Fibroblast of lung (primary cell): ENCODE measurements around the gene STK11IP. TPM values are rescaled to one million over a fixed set of nuclear protein-coding genes. Genes with fewer than 3 reads are reported as not detected.

Source experiments
- DNase-seq, 2 donors: peaks; one replicate each; pipeline versions ENCODE4 v3.0.0 to v3.0.0-alpha.2; 2010; ENCODE audit warnings: low read depth in 2 of 2
- H2AFZ ChIP-seq: 2 replicates; pipeline ENCODE4 v1.5.1; 2012; ENCODE audit warnings: low read length, control low read depth, inconsistent platforms
- H3K27ac ChIP-seq: 2 replicates; pipeline ENCODE4 v1.5.1; 2011; ENCODE audit warnings: low read length, control low read depth; ENCODE audit not compliant: insufficient read depth
- H3K27me3 ChIP-seq: 2 replicates; pipeline ENCODE4 v1.5.1; 2011; ENCODE audit warnings: mild to moderate bottlenecking, low read length; ENCODE audit not compliant: control insufficient read depth, insufficient read depth
- H3K36me3 ChIP-seq: 2 replicates; pipeline ENCODE4 v1.5.1; 2011; ENCODE audit warnings: low read length; ENCODE audit not compliant: control insufficient read depth, insufficient read depth
- H3K4me1 ChIP-seq: 2 replicates; pipeline ENCODE4 v1.5.1; 2011; ENCODE audit warnings: low read length; ENCODE audit not compliant: control insufficient read depth, insufficient read depth; ENCODE audit errors: extremely low read depth
- H3K4me2 ChIP-seq: 2 replicates; pipeline ENCODE4 v1.5.1; 2011; ENCODE audit warnings: low read length, control low read depth; ENCODE audit not compliant: insufficient read depth; ENCODE audit errors: extremely low read depth
- H3K4me3 ChIP-seq, 4 experiments: fragments of 200-600 bp in 1 of 4; sonication (generic) in 1 of 4; replicated peaks in 1 of 4; 2 replicates each; pipeline ENCODE4 v1.5.1; 2011 to 2016; ENCODE audit warnings: low read length in 4 of 4, low read depth in 3 of 4, mild to moderate bottlenecking in 3 of 4, control low read depth in 2 of 4, inconsistent platforms in 1 of 4, mixed read lengths in 1 of 4; ENCODE audit not compliant: insufficient read depth in 1 of 4; ENCODE audit errors: control extremely low read depth in 1 of 4
- H3K79me2 ChIP-seq: 2 replicates; pipeline ENCODE4 v1.5.1; 2012; ENCODE audit warnings: mild to moderate bottlenecking, low read length, inconsistent platforms; ENCODE audit not compliant: control insufficient read depth, insufficient read depth
- H3K9ac ChIP-seq: 2 replicates; pipeline ENCODE4 v1.5.1; 2011; ENCODE audit warnings: mild to moderate bottlenecking, low read length, control low read depth; ENCODE audit not compliant: insufficient read depth
- H3K9me3 ChIP-seq: 2 replicates; pipeline ENCODE4 v1.5.1; 2012; ENCODE audit warnings: low read depth, low read length; ENCODE audit not compliant: control insufficient read depth, insufficient read depth
- H4K20me1 ChIP-seq: 2 replicates; pipeline ENCODE4 v1.5.1; 2011; ENCODE audit warnings: low read length; ENCODE audit not compliant: control insufficient read depth, insufficient read depth; ENCODE audit errors: extremely low read depth
- CTCF ChIP-seq, 2 donors: IDR thresholded peaks in 1 of 2; conservative IDR thresholded peaks in 1 of 2; 1 replicate in 1 of 2; 2 replicates in 1 of 2; pipeline ENCODE4 v1.5.1; 2011 to 2012; ENCODE audit warnings: low read length in 2 of 2, control low read depth in 1 of 2, inconsistent platforms in 1 of 2, low read depth in 1 of 2, mild to moderate bottlenecking in 1 of 2
- EZH2 ChIP-seq: IDR thresholded peaks from 2 replicates; pipeline ENCODE4 v1.5.1; 2012; ENCODE audit warnings: low read length, control low read depth, mild to moderate bottlenecking; ENCODE audit errors: missing control alignments
- polyA plus RNA-seq, 2 donors: library from polyadenylated mRNA; depleted of rRNA in 1 of 2; stranded (reverse) in 1 of 2; unstranded in 1 of 2; fragments of >200 nt; gene quantifications; 2 replicates each; pipeline ENCODE4 v1.2.1, GENCODE V29; 2011 to 2012; ENCODE audit warnings: missing spikeins in 1 of 2
- total RNA-seq: library from RNA; depleted of rRNA; stranded (reverse); fragments of >200 nt; gene quantifications from 2 replicates; pipeline ENCODE4 v1.2.1, GENCODE V29; 2014

Gene STK11IP
- total and polyA plus RNA-seq, 2 donors (not counting 1 experiment from before 2014, with no cell fraction given), result 5.6 to 16.8 TPM

GRCh38 chr2:219656526-219656925, 58.9 kb downstream of the STK11IP start:
- no peak overlapping the region for H3K4me2 ChIP-seq
- TF ChIP-seq EZH2 (no peak), CTCF (conservative IDR thresholded peaks at IDR 0.05 in 1 of 2, IDR thresholded peaks at IDR 0.05 in 1 of 2; ENCODE audit: low read depth in 1 of 2, low read length in 2 of 2) (no peak)
- H3K9ac ChIP-seq, result no peak overlapping the region
- peaks cover 2% of the 10 kb centered on the region for H3K27me3 ChIP-seq
- H3K9me3 ChIP-seq, result no peaks in the 10 kb centered on the region
- no peaks in the 10 kb centered on the region for H3K4me1 ChIP-seq
- no peak overlapping the region for H3K27ac ChIP-seq
- peak; percentile 37 to 77 for DNase-seq
- H3K36me3 ChIP-seq, result no peaks in the 10 kb centered on the region
- no peaks in the 10 kb centered on the region for H3K79me2 ChIP-seq
- H3K4me3 ChIP-seq, result no peak overlapping the region
- no peak overlapping the region for H2AFZ ChIP-seq
- no peaks in the 10 kb centered on the region for H4K20me1 ChIP-seq

- no peaks in the 10 kb centered on the region for H4K20me1 ChIP-seq
- no peak overlapping the region for H3K9ac ChIP-seq
- no peak overlapping the region for H3K4me3 ChIP-seq
- no peak for TF ChIP-seq CTCF (conservative IDR thresholded peaks at IDR 0.05 in 1 of 2, IDR thresholded peaks at IDR 0.05 in 1 of 2; ENCODE audit: low read depth in 1 of 2, low read length in 2 of 2)
- TF ChIP-seq EZH2, result no peak
- no peak overlapping the region for H3K27ac ChIP-seq
- DNase-seq, result peak; percentile 15 to 60
- H3K9me3 ChIP-seq, result no peaks in the 10 kb centered on the region
- H3K36me3 ChIP-seq, result no peaks in the 10 kb centered on the region
- no peak overlapping the region for H2AFZ ChIP-seq
- no peaks in the 10 kb centered on the region for H3K79me2 ChIP-seq
- H3K4me1 ChIP-seq, result no peaks in the 10 kb centered on the region
- H3K4me2 ChIP-seq, result no peak overlapping the region
- peaks cover 2% of the 10 kb centered on the region for H3K27me3 ChIP-seq
Measured at GRCh38 chr2:219658196-219658846, 60.7 kb downstream of the STK11IP start.

- no peaks in the 10 kb centered on the region for H4K20me1 ChIP-seq
- no peaks in the 10 kb centered on the region for H3K4me1 ChIP-seq
- no peak overlapping the region for H3K4me3 ChIP-seq
- no peak overlapping the region for H2AFZ ChIP-seq
- no peak for TF ChIP-seq CTCF (conservative IDR thresholded peaks at IDR 0.05 in 1 of 2, IDR thresholded peaks at IDR 0.05 in 1 of 2; ENCODE audit: low read depth in 1 of 2, low read length in 2 of 2)
- no peak for TF ChIP-seq EZH2
- DNase-seq, result no peak
- no peak overlapping the region for H3K4me2 ChIP-seq
- no peak overlapping the region for H3K27ac ChIP-seq
- no peaks in the 10 kb centered on the region for H3K79me2 ChIP-seq
- H3K9me3 ChIP-seq, result no peaks in the 10 kb centered on the region
- H3K27me3 ChIP-seq, result peaks cover 2% of the 10 kb centered on the region
- H3K9ac ChIP-seq, result no peak overlapping the region
- no peaks in the 10 kb centered on the region for H3K36me3 ChIP-seq
Measured at GRCh38 chr2:219658874-219659273, 61.2 kb downstream of the STK11IP start.
